Erythroblast (primary cell): ENCODE measurements around the gene SUCNR1.

Experiments used
- GATA1 ChIP-seq: IDR thresholded peaks from 2 replicates; pipeline ENCODE4 v1.6.1; 2011; ENCODE audit warnings: low read depth, mild to moderate bottlenecking, control low read depth, low read length, moderate library complexity
- POLR2A ChIP-seq: IDR thresholded peaks from 2 replicates; pipeline ENCODE4 v1.6.1; 2011; ENCODE audit warnings: mild to moderate bottlenecking, low read length

DNA sequence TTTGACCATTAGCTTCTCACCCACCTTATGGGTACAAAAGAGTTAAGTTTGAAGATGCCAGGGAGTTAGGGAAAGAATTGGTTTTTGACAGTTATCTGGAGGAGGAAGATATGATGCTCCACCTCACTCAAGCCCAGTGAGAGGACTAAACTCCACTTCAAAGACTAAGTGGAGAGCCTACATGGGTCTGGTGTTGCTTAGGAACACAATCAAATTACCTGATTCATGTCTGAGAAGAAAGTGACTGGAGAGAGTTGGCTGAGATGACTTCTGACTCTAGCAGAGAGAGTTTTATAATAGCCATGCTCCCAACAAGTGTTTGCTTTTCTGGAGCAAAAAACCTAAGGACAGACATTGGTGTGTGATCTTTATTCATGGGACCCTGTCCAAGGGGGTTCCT is 43.3 kb downstream of the SUCNR1 start:
- TF ChIP-seq POLR2A = no peak
- no peak for TF ChIP-seq GATA1
